Esophagus squamous epithelium (tissue), 4 donors: ENCODE measurements around the gene ADGRF3.

ENCODE experiments used
- CTCF ChIP-seq, 6 experiments: fragments of 450-650 bp in 4 of 6; fragments of 200-600 bp in 2 of 6; sonication (generic) in 2 of 6; IDR thresholded peaks; one replicate each; pipeline ENCODE4 v1.5.1; 2016 to 2019; ENCODE audit warnings: antibody characterized with exemption in 6 of 6, mild to moderate bottlenecking in 4 of 6, moderate library complexity in 4 of 6
- POLR2A ChIP-seq, 4 donors: fragments of 450-650 bp; IDR thresholded peaks; one replicate each; pipeline ENCODE4 v1.6.1; 2017; ENCODE audit warnings: antibody characterized with exemption in 4 of 4, mild to moderate bottlenecking in 4 of 4, moderate library complexity in 3 of 4

DNA sequence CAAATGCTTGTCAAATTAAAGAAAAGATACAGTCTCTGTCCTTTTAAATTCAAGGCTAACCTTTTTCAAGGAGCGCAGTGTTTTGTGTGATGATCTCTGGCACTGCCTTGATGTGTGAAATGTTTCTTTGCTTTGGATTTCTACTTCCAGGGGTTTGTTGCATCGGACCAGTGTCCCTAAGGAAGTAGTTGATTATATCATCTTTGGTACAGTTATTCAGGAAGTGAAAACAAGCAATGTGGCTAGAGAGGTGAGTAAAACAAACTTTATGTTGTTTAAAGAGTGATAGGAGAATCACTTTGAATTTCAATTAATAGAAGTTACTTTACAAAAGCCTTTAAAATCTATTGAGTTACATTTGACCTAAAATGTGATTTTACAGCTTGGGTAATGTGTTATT lies 73.1 kb downstream of the ADGRF3 start:
- TF ChIP-seq CTCF (IDR thresholded peaks at IDR 0.05) (no peak), POLR2A (IDR thresholded peaks at IDR 0.05) (no peak)
